Measurements from ENCODE around the gene ATG16L1.

The ATG16L1 gene

DNA sequence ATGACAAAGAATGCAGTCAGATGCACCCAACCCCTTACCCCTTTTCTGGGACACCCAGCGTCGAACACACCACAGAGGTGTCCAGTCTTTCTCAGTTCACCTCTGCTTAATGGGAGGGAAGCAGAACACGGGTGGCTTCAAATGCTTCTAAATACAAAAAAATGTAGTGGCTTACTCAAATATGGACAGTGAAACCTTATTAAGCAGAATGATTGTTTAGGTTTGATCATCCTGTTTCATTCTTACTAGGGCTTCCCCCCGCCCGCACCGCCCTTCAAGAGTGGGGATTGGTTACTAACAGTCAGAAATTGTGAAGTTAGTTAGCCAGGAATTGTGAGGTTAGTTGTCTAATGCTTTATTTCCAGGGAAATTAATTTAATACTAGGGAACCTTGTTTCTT, 21.6 kb downstream of the ATG16L1 start:
- TF ChIP-seq, protein P1, sequence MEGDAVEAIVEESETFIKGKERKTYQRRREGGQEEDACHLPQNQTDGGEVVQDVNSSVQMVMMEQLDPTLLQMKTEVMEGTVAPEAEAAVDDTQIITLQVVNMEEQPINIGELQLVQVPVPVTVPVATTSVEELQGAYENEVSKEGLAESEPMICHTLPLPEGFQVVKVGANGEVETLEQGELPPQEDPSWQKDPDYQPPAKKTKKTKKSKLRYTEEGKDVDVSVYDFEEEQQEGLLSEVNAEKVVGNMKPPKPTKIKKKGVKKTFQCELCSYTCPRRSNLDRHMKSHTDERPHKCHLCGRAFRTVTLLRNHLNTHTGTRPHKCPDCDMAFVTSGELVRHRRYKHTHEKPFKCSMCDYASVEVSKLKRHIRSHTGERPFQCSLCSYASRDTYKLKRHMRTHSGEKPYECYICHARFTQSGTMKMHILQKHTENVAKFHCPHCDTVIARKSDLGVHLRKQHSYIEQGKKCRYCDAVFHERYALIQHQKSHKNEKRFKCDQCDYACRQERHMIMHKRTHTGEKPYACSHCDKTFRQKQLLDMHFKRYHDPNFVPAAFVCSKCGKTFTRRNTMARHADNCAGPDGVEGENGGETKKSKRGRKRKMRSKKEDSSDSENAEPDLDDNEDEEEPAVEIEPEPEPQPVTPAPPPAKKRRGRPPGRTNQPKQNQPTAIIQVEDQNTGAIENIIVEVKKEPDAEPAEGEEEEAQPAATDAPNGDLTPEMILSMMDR (IDR thresholded peaks at IDR 0.05; ENCODE audit: control extremely low read depth, extremely low read depth, low read depth, missing control alignments), result no peak
- ChIA-PET POLR2A (no interaction called here), CTCF (interaction anchor here (0.9 to 2.4 kb wide), 4 partner anchors 10 to 212 kb away, joined by 4 to 7 read pairs (median 5); no protein-coding TSS in a partner anchor)
- no peak for DNase-seq (ENCODE audit: extremely low spot score)

DNA sequence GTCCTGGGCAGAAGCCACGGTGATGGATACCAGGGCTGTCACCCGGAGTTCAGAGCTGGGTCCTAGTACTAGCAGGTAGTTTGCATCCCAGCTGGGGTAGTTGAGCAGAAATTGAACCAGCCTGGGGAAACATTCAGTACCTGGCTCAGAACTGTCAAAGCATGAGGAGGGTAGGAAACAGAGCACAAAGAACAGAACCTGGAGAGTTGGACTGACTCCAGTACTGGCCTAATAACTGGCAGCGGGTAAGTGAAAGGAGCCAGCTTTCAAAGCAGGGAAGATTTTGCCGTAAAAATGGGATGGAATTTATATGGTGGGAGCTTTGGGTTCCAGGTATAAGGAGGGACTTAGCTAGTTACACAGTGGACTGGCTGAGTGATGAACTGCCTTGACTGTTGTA, 23.8 kb downstream of the ATG16L1 start:
- ChIA-PET CTCF (interaction anchor here (1.3 to 2.4 kb wide), 3 partner anchors 13 to 214 kb away, joined by 3 to 5 read pairs (median 5); no protein-coding TSS in a partner anchor), POLR2A (no interaction called here)
- no peak for DNase-seq (ENCODE audit: extremely low spot score)
- TF ChIP-seq, protein P1 (IDR thresholded peaks at IDR 0.05; ENCODE audit: control extremely low read depth, extremely low read depth, low read depth, missing control alignments), result no peak

DNA sequence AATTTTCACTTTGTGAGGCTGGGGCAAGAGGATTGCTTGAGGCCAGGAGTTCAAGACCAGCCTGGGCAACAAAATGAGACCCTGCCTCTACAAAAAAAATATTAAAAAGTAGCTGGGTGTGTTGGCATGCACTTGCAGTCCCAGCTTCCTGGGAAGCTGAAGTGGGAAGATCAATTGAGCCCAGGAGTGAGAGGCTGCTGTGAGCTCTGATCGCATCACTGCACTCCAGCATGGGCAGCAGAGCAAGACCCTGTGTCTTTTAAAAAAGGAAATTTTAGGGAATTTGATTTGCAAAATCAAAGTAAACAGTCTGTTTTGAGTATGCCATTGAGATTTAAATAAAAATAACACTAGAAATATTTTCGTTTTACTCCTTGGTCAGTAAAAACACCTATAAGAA, 27.4 kb downstream of the ATG16L1 start:
- POLR2A ChIA-PET, result no interaction called here
- DNase-seq (ENCODE audit: extremely low spot score), result no peak
- CTCF ChIA-PET, result interaction anchor here (2.9 kb wide), 1 partner anchor 11 kb away, joined by 11 read pairs; no protein-coding TSS in a partner anchor
- TF ChIP-seq, protein P1 (IDR thresholded peaks at IDR 0.05; ENCODE audit: control extremely low read depth, extremely low read depth, low read depth, missing control alignments), result no peak

DNA sequence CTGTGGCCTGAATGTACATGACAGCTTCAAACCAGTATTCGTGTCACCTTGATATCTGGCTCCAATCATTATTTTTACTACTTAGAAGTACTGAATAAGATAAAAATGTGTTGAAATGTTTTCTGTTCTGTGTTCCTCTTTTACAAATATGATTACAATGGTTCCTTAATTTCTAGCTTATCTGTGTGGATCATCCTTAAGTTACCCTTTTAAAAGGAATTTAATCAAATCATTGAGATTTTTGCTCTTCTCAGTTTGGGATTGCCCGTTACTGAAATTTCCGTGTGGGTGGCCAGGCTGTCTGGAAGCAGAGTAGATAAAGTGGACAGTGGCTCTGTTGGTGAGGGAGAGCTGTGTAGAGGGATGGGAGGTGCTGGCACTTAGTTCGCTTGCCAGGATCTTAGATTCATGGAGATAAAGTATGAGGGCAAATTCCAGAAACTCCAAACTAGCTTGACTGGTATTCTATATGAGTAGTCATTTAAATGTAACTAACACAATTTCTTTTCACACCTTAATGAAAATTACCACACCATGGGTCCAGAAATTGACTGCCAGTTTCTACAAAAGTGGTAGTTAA, 28.7 kb downstream of the ATG16L1 start:
- POLR2A ChIA-PET, result no interaction called here
- DNase-seq (ENCODE audit: extremely low spot score), result no peak
- TF ChIP-seq, protein P1 (IDR thresholded peaks at IDR 0.05; ENCODE audit: control extremely low read depth, extremely low read depth, low read depth, missing control alignments), result no peak
- CTCF ChIA-PET, result interaction anchor here (1.0 to 2.9 kb wide), 3 partner anchors 8 to 13 kb away, joined by 3 to 11 read pairs (median 4); no protein-coding TSS in a partner anchor

DNA sequence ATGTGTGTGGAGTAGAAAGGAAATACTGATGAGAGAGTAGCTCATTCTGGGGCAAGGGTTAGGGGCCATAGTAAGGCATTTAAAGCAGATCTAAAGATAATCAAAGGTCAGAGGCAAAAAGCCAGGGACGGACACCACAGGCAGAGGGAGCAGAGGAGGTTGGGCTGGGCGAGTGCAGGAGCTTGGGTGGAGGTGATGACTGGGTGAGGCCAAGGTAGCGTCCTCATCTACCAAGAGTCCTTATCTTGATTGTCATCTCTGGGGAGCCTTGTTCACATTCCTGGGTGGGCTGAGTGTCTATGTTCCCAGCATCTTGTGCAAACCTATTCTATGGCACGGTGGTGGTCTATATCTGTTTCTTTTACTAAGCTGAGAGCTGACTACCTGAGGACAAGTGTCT, 30.1 kb downstream of the ATG16L1 start:
- CTCF ChIA-PET, result no interaction called here
- no peak for DNase-seq (ENCODE audit: extremely low spot score)
- TF ChIP-seq, protein P1 (IDR thresholded peaks at IDR 0.05; ENCODE audit: control extremely low read depth, extremely low read depth, low read depth, missing control alignments), result no peak
- POLR2A ChIA-PET, result no interaction called here

DNA sequence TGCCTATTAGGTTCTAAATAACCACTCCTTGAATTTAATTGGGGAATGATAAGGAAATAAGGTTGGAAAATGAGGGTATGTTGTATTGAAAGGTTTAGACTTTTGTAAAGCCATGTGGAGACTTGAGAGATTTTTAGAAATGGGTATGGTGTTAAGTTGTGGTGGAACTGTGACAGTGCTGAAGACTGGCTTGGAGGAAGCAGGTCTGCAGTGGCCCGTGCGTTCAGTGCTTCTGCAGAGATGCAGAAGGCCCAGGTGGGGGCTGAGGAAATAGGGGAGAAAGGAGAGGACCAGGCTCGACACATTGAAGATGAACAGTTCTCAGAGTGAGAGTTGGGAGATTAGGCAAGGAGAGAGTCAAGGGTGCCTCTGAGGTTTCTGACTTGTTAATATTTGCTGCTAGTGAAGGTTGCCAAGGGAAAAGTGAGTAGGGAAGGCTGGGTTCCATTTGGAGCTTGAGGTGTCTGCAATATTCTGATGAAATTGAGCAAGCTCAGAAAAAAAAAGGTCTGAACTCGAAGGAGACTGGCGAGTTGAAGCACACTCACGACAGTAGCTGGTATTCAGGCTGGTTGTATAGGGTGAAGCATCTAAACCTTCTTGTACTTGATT, 30.6 kb downstream of the ATG16L1 start:
- TF ChIP-seq, protein P1 (IDR thresholded peaks at IDR 0.05; ENCODE audit: control extremely low read depth, extremely low read depth, low read depth, missing control alignments), result no peak
- no peak for DNase-seq (ENCODE audit: extremely low spot score)
- POLR2A ChIA-PET, result no interaction called here
- CTCF ChIA-PET, result no interaction called here
